ACC112 (cell line): ENCODE results near the gene GLI3.

Source experiments
- H2AFZ ChIP-seq: fragments of 200-600 bp; sonication (generic); one replicate; pipeline ENCODE4 v1.6.0; 2017; ENCODE audit warnings: antibody characterized with exemption, low read length; ENCODE audit not compliant: unreplicated experiment
- H3K27ac ChIP-seq: fragments of 200-600 bp; sonication (generic); 2 replicates; pipeline ENCODE4 v1.5.1; 2014; ENCODE audit warnings: low read depth, mild to moderate bottlenecking, antibody characterized with exemption, low read length, moderate library complexity
- H3K27me3 ChIP-seq: fragments of 200-600 bp; sonication (generic); 2 replicates; pipeline ENCODE4 v1.6.1; 2014; ENCODE audit warnings: mild to moderate bottlenecking, antibody characterized with exemption, low read length, moderate library complexity, mixed read lengths; ENCODE audit not compliant: insufficient read depth
- H3K36me3 ChIP-seq: fragments of 200-600 bp; sonication (generic); 2 replicates; pipeline ENCODE4 v1.6.1; 2016; ENCODE audit warnings: mild to moderate bottlenecking, antibody characterized with exemption, low read length, moderate library complexity, mixed read lengths; ENCODE audit not compliant: insufficient read depth
- H3K4me1 ChIP-seq: fragments of 200-600 bp; sonication (generic); one replicate; pipeline ENCODE4 v1.6.1; 2016; ENCODE audit warnings: low read length, mixed read lengths; ENCODE audit not compliant: insufficient read depth, unreplicated experiment, control insufficient read depth
- H3K4me3 ChIP-seq: fragments of 200-600 bp; sonication (generic); 2 replicates; pipeline ENCODE4 v1.5.1; 2014; ENCODE audit warnings: mild to moderate bottlenecking, low read depth, low read length
- H3K79me2 ChIP-seq: fragments of 200-600 bp; sonication (generic); one replicate; pipeline ENCODE4 v1.6.0; 2016; ENCODE audit warnings: low read length; ENCODE audit not compliant: control insufficient read depth, unreplicated experiment, insufficient read depth

GLI3 gene

GRCh38 chr7:42161110-42161509 is 75.9 kb downstream of the GLI3 start:
- H3K4me3 ChIP-seq = no peak overlapping the region
- H3K27me3 ChIP-seq = no peaks in the 10 kb centered on the region
- H3K4me1 ChIP-seq = peaks cover 33% of the 10 kb centered on the region
- H3K36me3 ChIP-seq = no peaks in the 10 kb centered on the region
- H2AFZ ChIP-seq = no peak overlapping the region
- H3K27ac ChIP-seq = peak overlapping the region; percentile 15; the same call in 1 of the 2 replicates
- no peaks in the 10 kb centered on the region for H3K79me2 ChIP-seq

DNA sequence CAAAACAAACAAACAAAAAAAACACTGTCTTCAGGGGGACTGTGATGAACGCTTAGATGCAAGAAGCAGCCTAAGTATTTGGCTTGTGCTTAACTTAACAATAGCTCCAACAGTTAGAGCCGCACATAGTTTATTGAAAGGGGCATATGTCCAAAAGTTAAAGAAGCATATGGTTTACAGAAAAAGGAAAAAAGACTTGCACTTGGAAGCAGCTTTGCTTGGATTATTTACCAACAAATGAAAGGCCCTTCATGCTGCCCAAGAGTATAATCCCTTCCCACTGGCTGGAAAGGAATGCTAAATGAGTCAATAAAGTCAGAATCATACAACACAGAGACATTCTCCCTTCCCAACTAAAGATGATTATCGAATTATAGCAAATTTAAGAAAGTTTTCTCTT is 77.9 kb downstream of the GLI3 start:
- Histone ChIP-seq H3K27ac (no peak overlapping the region), H3K79me2 (peaks cover 2% of the 10 kb centered on the region), H2AFZ (no peak overlapping the region), H3K4me1 (peaks cover 40% of the 10 kb centered on the region), H3K27me3 (no peaks in the 10 kb centered on the region), H3K4me3 (no peak overlapping the region), H3K36me3 (no peaks in the 10 kb centered on the region)

- H2AFZ ChIP-seq = no peak overlapping the region
- no peak overlapping the region for H3K4me3 ChIP-seq
- peaks cover 34% of the 10 kb centered on the region for H3K4me1 ChIP-seq
- H3K36me3 ChIP-seq = no peaks in the 10 kb centered on the region
- no peak overlapping the region for H3K27ac ChIP-seq
- H3K27me3 ChIP-seq = no peaks in the 10 kb centered on the region
- peaks cover 3% of the 10 kb centered on the region for H3K79me2 ChIP-seq
Measured at GRCh38 chr7:42156967-42157721, 79.9 kb downstream of the GLI3 start.

DNA sequence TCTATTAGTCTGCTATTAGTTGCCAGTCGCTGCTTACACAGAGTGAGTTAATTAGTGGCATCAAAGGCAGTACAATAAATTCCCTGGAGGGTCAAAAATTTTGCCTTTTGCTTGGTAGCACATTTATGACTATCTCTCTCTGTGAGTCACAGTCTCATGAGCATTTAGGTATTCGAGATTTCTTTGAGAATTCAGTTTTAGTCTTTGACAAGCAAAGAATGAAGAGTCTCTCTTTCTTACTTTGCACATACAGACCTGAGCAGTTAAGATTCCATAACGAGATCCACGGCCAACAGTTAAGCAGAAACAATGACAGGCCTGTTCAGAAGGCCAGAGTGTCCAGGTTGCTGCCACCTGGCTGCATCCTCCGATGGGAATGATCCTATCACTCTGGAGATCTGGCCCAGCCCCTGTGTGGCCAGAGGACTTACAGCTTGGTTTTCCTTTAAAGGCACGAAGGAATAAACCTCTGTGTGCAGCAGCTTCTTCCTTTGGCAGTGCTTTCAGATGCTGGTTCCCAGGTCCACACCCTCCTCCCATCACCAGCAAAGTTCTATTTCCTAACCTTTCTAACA is 80.6 kb downstream of the GLI3 start:
- Histone ChIP-seq H3K27ac (peak overlapping the region; percentile 35; the same call in 1 of the 2 replicates), H3K36me3 (no peaks in the 10 kb centered on the region), H3K4me3 (peak overlapping the region; percentile 37; the same call in 1 of the 2 replicates), H3K27me3 (no peaks in the 10 kb centered on the region), H2AFZ (no peak overlapping the region), H3K79me2 (peaks cover 6% of the 10 kb centered on the region), H3K4me1 (peaks cover 27% of the 10 kb centered on the region)

DNA sequence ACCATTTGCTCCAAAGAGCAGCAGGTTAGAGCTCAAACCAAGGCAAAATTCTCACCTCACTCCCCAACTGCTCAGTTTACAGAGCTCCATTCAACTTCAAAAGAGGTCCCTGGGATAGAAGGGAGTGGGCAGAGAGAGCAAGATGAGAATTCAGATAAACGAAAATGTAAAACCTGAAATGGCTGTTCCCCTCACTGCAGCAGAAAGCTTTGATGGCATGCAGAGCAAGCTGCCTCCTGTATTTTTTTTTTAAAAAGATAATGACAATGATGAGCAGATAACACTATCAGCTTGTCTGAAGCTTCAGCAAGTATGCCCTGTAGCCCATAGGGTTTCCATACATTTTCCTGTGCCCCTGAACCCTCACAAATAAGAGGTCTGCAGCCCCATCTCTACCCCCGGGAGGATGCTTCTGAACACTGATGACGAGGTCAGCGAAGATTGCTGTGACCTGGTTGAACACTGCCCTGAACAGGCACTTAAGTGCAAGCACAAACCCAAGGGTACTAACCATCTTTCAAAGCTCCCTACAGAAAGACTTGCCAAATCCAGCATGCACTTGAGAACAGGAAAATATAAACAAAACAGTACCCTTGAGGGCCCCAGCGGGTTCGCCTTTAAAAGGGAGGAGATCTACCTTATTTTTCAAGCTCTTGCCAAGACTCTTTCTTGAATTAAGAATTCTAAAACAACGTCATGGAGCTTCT is 81.3 kb downstream of the GLI3 start:
- Histone ChIP-seq H3K27me3 (no peaks in the 10 kb centered on the region), H3K79me2 (peaks cover 6% of the 10 kb centered on the region), H3K36me3 (no peaks in the 10 kb centered on the region), H3K27ac (no peak overlapping the region; the same call in 1 of the 2 replicates), H3K4me1 (peaks cover 20% of the 10 kb centered on the region), H2AFZ (no peak overlapping the region), H3K4me3 (no peak overlapping the region)

DNA sequence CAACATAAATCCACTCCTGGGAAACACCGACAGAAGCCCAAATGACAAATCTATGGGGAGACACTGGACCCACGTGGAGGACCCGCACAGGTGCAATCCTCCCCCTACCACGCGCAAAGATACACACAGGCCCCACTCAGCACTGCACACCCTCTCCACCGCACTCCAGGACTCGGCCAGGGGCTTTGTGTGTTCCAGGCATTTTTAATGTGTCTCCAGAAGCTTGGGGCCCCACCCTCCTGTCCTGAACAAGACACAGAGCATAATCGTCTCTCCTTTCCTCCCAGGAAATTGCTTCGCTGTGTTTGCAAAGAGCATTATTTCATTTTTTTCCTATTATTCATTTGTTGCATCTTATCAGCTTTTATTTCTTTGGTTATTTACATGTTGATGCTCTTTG is 82.8 kb downstream of the GLI3 start:
- no peak overlapping the region for H3K4me3 ChIP-seq
- H3K36me3 ChIP-seq = no peaks in the 10 kb centered on the region
- H3K4me1 ChIP-seq = peaks cover 19% of the 10 kb centered on the region
- H3K27me3 ChIP-seq = no peaks in the 10 kb centered on the region
- H3K79me2 ChIP-seq = peaks cover 6% of the 10 kb centered on the region
- no peak overlapping the region for H3K27ac ChIP-seq
- H2AFZ ChIP-seq = no peak overlapping the region

DNA sequence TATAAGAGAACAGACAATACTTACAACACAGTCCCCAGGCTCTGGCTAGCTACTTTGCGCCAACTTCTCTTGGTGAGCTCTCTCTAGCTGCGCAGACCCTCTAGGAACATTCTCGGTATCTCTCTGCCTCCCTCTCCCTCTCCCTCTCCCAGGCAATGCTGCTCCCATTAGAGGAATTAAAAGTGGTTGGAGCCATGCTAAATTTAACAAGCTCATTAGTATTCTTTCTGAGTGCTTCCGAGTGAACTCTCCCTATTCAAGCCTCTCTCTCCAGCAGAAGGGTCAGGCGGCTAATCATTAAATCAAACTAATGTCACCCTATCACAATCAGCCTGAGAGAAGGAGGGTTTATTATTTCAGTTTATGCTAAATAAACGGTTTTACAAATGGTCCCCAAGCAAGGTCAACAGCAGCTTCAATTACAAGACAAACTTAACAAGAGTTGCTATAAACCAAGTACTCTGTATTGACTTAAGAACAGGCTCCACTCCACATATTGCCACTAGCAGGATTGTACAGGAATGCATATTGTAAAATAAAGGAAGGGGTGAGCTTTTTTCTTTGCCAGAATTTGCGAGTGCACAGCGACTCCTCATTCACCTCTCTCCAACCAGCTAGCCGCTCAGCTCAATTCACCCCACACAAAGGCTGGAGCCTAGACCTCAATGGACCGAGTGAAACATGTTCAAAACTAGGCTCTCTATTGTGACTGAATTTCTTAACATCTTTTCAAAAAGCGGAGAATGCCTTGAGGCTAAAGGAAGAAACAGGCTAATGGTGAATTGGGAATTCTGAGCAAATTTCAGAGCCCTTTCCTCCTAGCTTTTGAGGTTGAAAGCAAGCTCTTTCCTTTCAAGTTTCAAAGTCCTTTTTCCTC is 84.4 kb downstream of the GLI3 start:
- Histone ChIP-seq H3K27me3 (no peaks in the 10 kb centered on the region), H3K4me3 (no peak overlapping the region), H3K4me1 (peaks cover 19% of the 10 kb centered on the region), H3K79me2 (peaks cover 6% of the 10 kb centered on the region), H2AFZ (no peak overlapping the region), H3K36me3 (no peaks in the 10 kb centered on the region), H3K27ac (no peak overlapping the region)

DNA sequence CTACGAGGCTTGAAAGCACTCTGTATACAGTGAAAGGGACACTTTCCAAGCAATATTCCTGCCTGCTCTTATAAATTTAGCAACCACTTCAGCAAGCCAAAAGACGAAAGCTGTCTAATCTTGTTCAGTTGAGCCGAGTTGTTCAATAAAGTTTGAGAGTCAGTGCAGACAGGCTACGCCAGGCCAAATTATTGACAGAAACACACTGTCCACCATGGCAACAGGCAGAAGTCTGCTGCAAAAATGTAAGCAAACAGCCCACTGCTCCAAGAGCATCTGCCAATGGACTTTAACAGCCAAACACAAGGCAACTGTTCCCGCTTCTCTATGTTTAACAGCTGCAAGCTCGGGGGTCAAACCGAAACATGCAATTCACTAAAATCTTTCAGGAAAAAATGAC is 85.7 kb downstream of the GLI3 start:
- Histone ChIP-seq H3K4me1 (peaks cover 10% of the 10 kb centered on the region), H3K36me3 (no peaks in the 10 kb centered on the region), H2AFZ (no peak overlapping the region), H3K4me3 (no peak overlapping the region), H3K79me2 (peaks cover 6% of the 10 kb centered on the region), H3K27me3 (no peaks in the 10 kb centered on the region), H3K27ac (no peak overlapping the region)

DNA sequence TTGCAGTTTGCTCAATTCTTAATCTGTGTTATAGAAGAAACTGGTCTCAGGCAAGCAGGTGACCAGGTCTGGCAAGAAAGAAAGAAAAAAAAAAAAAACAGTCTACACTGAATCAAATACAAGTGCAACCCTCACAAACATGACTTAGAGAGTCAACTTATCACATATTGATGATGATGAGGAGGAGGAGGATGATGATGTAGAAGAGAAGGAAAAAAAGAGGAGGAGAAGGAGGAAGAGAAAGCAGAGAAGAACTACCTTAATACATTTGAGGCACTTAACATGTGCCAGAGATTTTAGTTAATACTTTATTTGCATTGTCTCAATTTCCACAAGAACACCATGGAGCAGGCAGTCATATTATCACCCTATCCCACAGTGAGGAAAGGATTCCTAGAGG is 91.5 kb downstream of the GLI3 start:
- Histone ChIP-seq H3K27ac (no peak overlapping the region), H3K4me1 (peaks cover 14% of the 10 kb centered on the region), H3K27me3 (no peaks in the 10 kb centered on the region), H2AFZ (no peak overlapping the region), H3K4me3 (no peak overlapping the region), H3K36me3 (no peaks in the 10 kb centered on the region), H3K79me2 (no peaks in the 10 kb centered on the region)

DNA sequence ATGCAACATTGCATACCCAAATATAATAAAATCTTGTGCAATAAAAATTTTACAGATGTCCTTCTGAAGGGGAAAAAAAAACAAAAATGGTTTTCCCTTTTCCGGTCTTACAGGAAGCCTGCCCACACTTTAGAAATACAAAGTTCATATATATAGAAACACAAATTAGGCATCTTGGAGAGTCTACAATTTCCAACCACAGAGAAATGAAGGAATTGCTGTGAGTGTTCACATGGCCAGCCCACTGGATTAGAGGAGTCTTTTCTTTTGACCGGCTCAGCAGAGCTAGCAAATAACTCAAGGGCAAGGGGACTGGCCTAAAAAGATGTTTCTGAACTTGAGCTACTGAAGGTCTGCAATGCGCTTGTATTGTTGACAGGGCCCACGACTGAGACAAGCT is 92.4 kb downstream of the GLI3 start:
- no peak overlapping the region for H3K4me3 ChIP-seq
- H3K36me3 ChIP-seq = no peaks in the 10 kb centered on the region
- H3K27me3 ChIP-seq = no peaks in the 10 kb centered on the region
- H3K4me1 ChIP-seq = peaks cover 14% of the 10 kb centered on the region
- no peak overlapping the region for H3K27ac ChIP-seq
- no peaks in the 10 kb centered on the region for H3K79me2 ChIP-seq
- peak overlapping the region; percentile 32 for H2AFZ ChIP-seq
